DND-41 (cell line): ENCODE data around the gene PPP1R14C.

Experiments used
- ATAC-seq: fragments of 200-7000 bp; cut with Tn5 transposase; 3 replicates; pipeline ENCODE4 v1.9.1; 2021; ENCODE audit warnings: low read depth; ENCODE audit not compliant: insufficient read depth
- DNase-seq: peaks from one replicate; pipeline ENCODE4 v3.0.0-alpha.2; 2020
- H2AFZ ChIP-seq: 2 replicates; pipeline ENCODE4 v1.6.0; 2012; ENCODE audit warnings: low read depth, low read length
- H3K27ac ChIP-seq: 2 replicates; pipeline ENCODE4 v1.5.1; 2012; ENCODE audit warnings: low read length, inconsistent platforms
- H3K27me3 ChIP-seq: fragments of 200-600 bp; sonication (generic); 2 replicates; pipeline ENCODE4 v1.6.0; 2012; ENCODE audit warnings: low read length, mild to moderate bottlenecking, inconsistent platforms; ENCODE audit not compliant: insufficient read depth, poor library complexity
- H3K36me3 ChIP-seq: 2 replicates; pipeline ENCODE4 v1.5.1; 2012; ENCODE audit warnings: low read length, inconsistent platforms; ENCODE audit not compliant: insufficient read depth
- H3K4me1 ChIP-seq: 2 replicates; pipeline ENCODE4 v1.5.1; 2012; ENCODE audit warnings: mild to moderate bottlenecking, low read length; ENCODE audit not compliant: insufficient read depth
- H3K4me2 ChIP-seq: 2 replicates; pipeline ENCODE4 v1.6.0; 2012; ENCODE audit warnings: mild to moderate bottlenecking, moderate library complexity, low read length, inconsistent platforms; ENCODE audit not compliant: insufficient read depth
- H3K4me3 ChIP-seq, 2 experiments: fragments of 200-600 bp in 1 of 2; shearing (Covaris generic) in 1 of 2; 2 replicates each; pipeline ENCODE4 v1.5.1; 2012 to 2016; ENCODE audit warnings: inconsistent platforms in 2 of 2, low read length in 2 of 2, mild to moderate bottlenecking in 2 of 2, low read depth in 1 of 2, moderate library complexity in 1 of 2
- H3K79me2 ChIP-seq: 2 replicates; pipeline ENCODE4 v1.6.0; 2012; ENCODE audit warnings: low read length, inconsistent platforms; ENCODE audit not compliant: insufficient read depth
- H3K9ac ChIP-seq: 2 replicates; pipeline ENCODE4 v1.6.0; 2012; ENCODE audit warnings: low read depth, mild to moderate bottlenecking, inconsistent platforms, low read length, moderate library complexity
- H3K9me3 ChIP-seq: 2 replicates; pipeline ENCODE4 v1.5.1; 2012; ENCODE audit warnings: low read length, moderate library complexity, mild to moderate bottlenecking, inconsistent platforms; ENCODE audit not compliant: insufficient read depth, severe bottlenecking
- H4K20me1 ChIP-seq: 2 replicates; pipeline ENCODE4 v1.6.0; 2012; ENCODE audit warnings: low read length; ENCODE audit not compliant: insufficient read depth
- CTCF ChIP-seq: IDR thresholded peaks from 2 replicates; pipeline ENCODE4 v1.5.1; 2012; ENCODE audit warnings: borderline replicate concordance, low read length, moderate library complexity, mild to moderate bottlenecking; ENCODE audit not compliant: poor library complexity, severe bottlenecking; ENCODE audit errors: extremely low read depth
- EZH2 ChIP-seq: IDR thresholded peaks from 3 replicates; pipeline ENCODE4 v1.6.1; 2012; ENCODE audit warnings: borderline replicate concordance, low read depth, mild to moderate bottlenecking, moderate library complexity, low read length, inconsistent platforms; ENCODE audit not compliant: severe bottlenecking

Gene PPP1R14C

GRCh38 chr6:150272264-150272975, 129.6 kb downstream of the PPP1R14C start:
- Histone ChIP-seq H3K79me2 (no peaks in the 10 kb centered on the region), H3K4me2 (no peak overlapping the region), H3K9ac (no peak overlapping the region), H4K20me1 (no peaks in the 10 kb centered on the region), H3K4me3 (no peak overlapping the region), H3K9me3 (no peaks in the 10 kb centered on the region), H3K4me1 (no peaks in the 10 kb centered on the region), H3K27me3 (peaks cover 9% of the 10 kb centered on the region), H2AFZ (no peak overlapping the region), H3K36me3 (no peaks in the 10 kb centered on the region), H3K27ac (no peak overlapping the region)
- no peak for DNase-seq
- ATAC-seq = no peak
- TF ChIP-seq EZH2 (no peak), CTCF (no peak)

DNA sequence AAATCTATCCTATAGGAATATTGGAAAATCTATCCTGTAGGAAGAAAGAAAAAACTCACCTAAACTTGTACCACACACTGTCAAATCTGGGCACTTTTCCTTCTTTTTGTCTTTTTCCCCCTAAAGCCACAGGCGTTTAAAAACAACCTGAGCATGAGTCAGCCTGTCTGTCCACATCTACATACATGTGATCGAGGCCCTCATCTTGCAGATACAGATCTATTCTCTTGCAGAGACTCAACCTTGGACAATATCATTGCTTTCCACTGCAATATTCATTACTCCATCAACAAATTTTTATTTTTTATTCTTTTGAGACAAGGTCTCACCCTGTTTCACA, 130.1 kb downstream of the PPP1R14C start:
- H3K27ac ChIP-seq = no peak overlapping the region
- ATAC-seq (no peak), DNase-seq (no peak)
- no peak overlapping the region for H3K9ac ChIP-seq
- H3K4me2 ChIP-seq = no peak overlapping the region
- no peak overlapping the region for H3K4me3 ChIP-seq
- H3K9me3 ChIP-seq = no peaks in the 10 kb centered on the region
- H3K4me1 ChIP-seq = no peaks in the 10 kb centered on the region
- H3K36me3 ChIP-seq = no peaks in the 10 kb centered on the region
- H3K27me3 ChIP-seq = peaks cover 9% of the 10 kb centered on the region
- no peak overlapping the region for H2AFZ ChIP-seq
- no peaks in the 10 kb centered on the region for H3K79me2 ChIP-seq
- no peak for TF ChIP-seq CTCF
- TF ChIP-seq EZH2 = no peak
- no peaks in the 10 kb centered on the region for H4K20me1 ChIP-seq

GRCh38 chr6:150273457-150274309, 130.8 kb downstream of the PPP1R14C start:
- no peaks in the 10 kb centered on the region for H3K4me1 ChIP-seq
- no peaks in the 10 kb centered on the region for H3K9me3 ChIP-seq
- no peaks in the 10 kb centered on the region for H4K20me1 ChIP-seq
- H3K4me3 ChIP-seq = no peak overlapping the region
- H3K36me3 ChIP-seq = no peaks in the 10 kb centered on the region
- H3K27ac ChIP-seq = no peak overlapping the region
- no peak for DNase-seq
- peaks cover 9% of the 10 kb centered on the region for H3K27me3 ChIP-seq
- no peak for TF ChIP-seq EZH2
- no peak for TF ChIP-seq CTCF
- no peaks in the 10 kb centered on the region for H3K79me2 ChIP-seq
- no peak overlapping the region for H2AFZ ChIP-seq
- no peak overlapping the region for H3K4me2 ChIP-seq
- H3K9ac ChIP-seq = no peak overlapping the region
- ATAC-seq = no peak
